ENCODE results near the gene ACACB.

ACACB gene

GRCh38 chr12:109115758-109116610 lies at the start of gene ACACB:
ACACB (plus strand) TSS chr12:109116587; CDS start chr12:109139406, 22,819 bp downstream.
- no peak for DNase-seq (ENCODE audit: low read depth in 2 of 3, low spot score in 2 of 3)

- DNase-seq (ENCODE audit: low read depth in 2 of 3, low spot score in 2 of 3), result no peak
These were observed 46.8 kb upstream of the ACACB start for GRCh38 chr12:109069307-109070271.

GRCh38 chr12:109074866-109075265 lies 41.5 kb upstream of the ACACB start:
- no peak for DNase-seq (ENCODE audit: low read depth in 2 of 3, low spot score in 2 of 3)

GRCh38 chr12:109082751-109083150 lies 33.6 kb upstream of the ACACB start:
- no peak for DNase-seq (ENCODE audit: low read depth in 2 of 3, low spot score in 2 of 3)

GRCh38 chr12:109084425-109084824 lies 32.0 kb upstream of the ACACB start:
- DNase-seq (ENCODE audit: low read depth in 2 of 3, low spot score in 2 of 3), result no peak

- DNase-seq (ENCODE audit: low read depth in 2 of 3, low spot score in 2 of 3), result no peak
These were observed 30.8 kb upstream of the ACACB start for GRCh38 chr12:109085590-109085989.

- no peak for DNase-seq (ENCODE audit: low read depth in 2 of 3, low spot score in 2 of 3)
These were observed 29.1 kb upstream of the ACACB start for GRCh38 chr12:109087250-109087649.

GRCh38 chr12:109088818-109089217 lies 27.6 kb upstream of the ACACB start:
- no peak for DNase-seq (ENCODE audit: low read depth in 2 of 3, low spot score in 2 of 3)

DNA sequence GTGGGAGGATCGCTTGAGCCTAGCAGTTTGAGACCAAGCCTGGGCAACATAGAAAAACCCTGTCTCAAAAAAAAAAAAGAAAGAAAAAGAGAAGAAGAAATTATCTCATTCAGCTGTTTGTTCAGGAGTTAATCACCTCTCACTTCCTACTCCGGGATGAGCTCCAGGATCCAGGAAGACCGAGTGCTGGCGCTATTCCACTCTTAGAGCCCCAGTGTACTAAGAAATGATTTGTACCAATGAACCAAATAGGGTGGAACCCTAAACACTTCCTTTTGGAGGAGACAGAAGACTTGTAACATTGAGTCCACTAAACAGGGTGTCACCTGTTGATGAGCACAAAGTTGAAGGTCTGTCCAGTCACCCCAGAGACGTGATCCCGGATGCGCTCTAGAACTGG lies 26.7 kb upstream of the ACACB start:
- DNase-seq (ENCODE audit: low read depth in 2 of 3, low spot score in 2 of 3), result no peak

DNA sequence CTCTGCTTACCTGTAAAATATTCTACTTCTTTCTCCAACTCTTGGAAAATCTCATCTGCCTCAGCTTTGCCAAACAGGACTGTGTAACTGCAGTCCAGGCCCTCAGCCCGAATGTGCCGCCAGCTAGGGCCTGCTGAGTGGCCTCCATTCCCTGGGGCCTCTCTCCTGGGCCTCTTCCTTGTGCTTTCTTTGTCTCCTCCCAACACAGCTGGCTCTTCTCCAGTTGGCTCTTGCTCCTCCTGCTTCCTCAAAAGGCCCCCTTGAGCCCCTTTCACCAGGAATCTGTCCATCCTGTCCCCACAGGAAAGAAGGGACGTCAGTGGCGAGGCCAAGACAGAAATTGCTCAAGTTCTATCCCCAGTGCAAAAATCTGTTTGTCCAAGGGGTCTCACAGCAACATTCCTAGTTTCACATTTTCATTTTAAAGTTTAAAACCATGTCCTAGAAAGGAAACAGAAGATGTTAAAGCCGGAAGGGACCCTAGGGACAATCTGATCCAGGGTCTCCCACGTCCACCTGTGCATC lies 23.8 kb upstream of the ACACB start:
- DNase-seq (ENCODE audit: low read depth in 2 of 3, low spot score in 2 of 3), result no peak

DNA sequence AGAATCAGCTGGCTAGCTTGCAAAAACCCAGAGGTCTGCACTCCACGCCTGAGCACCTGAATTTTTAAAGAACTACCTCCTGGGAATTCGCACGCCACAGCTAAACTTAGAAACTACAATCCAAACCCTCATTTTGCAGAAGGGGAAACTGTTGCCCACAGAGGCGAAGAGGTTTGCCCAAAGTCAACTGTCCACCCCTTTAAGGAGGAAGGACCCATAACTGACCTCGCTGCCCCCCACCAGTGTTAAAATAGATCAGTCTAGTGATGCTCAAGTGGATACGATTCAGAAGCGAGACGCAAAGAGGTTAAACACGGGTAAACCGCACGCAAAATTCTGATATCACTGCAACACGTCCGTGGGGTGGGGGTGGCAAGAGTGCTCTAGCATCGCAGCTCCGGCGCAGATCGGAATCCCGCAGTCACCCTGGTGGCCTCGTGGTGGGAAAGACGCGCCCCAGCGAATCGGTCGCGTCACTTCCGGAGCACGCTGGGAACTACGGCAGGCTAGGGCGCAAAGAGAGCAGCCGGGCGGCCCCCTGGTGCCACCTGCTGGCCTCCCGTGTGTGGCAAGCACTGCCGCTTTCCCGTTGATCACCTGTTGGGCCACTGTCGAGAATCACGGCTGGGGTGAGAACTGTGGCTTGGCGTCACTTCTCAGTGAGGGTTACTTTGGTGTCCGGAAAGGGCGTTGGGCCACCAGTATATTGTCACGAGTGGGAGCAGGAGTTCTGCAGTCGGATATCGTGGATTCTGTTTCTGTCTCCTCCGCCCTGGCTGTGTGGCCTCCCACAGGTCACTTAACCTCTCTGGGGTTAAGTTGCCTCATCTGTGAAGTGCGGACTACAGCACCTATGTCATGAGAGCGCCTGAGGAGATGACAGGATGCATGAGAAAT lies 23.1 kb upstream of the ACACB start, which contains the start of gene ALKBH2:
Gene ALKBH2, minus strand, starts transcription at position 451 of the 897 bp plus-strand sequence. CDS start 686 bp downstream, outside the sequence.
- DNase-seq (ENCODE audit: low read depth in 2 of 3, low spot score in 2 of 3), result peak; percentile 84 to 90 (median 85)

- no peak for DNase-seq (ENCODE audit: low read depth in 2 of 3, low spot score in 2 of 3)
These were observed 19.3 kb upstream of the ACACB start for GRCh38 chr12:109097140-109097434.

DNA sequence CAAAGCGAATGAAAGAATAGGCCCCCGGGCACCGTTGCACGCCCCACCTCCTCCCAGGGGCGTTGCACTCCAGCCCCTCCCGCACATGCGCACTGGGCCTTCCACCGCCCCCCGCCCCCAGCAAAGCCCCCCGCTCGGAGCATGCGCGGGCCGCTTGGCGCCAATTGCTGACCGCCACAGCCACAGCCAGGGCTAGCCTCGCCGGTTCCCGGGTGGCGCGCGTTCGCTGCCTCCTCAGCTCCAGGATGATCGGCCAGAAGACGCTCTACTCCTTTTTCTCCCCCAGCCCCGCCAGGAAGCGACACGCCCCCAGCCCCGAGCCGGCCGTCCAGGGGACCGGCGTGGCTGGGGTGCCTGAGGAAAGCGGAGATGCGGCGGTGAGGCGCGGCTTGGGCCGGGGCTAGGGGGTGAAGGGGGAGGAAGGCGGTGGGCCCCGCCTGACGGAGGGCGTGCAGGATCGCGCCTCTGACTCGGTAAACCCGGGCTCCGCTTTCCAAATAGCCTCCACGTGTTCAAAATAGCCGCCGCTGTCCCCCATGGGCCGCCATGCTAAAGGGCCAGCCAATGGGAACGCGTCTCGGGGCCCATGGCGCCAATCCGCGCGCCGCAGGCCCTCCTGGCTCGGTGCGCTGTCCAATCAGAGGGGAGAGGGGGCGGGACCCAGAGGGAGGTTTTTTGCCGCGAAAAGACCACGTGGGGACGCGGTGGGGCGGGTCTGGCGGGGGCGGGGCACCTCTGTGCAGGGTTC lies 18.8 kb upstream of the ACACB start, which contains the start of gene UNG:
Gene UNG, plus strand, starts transcription at position 163 of the 748 bp plus-strand sequence. Its CDS starts 83 bp downstream, at position 246.
- DNase-seq (ENCODE audit: low read depth in 2 of 3, low spot score in 2 of 3), result peak; percentile 89 to 95 (median 93)

DNA sequence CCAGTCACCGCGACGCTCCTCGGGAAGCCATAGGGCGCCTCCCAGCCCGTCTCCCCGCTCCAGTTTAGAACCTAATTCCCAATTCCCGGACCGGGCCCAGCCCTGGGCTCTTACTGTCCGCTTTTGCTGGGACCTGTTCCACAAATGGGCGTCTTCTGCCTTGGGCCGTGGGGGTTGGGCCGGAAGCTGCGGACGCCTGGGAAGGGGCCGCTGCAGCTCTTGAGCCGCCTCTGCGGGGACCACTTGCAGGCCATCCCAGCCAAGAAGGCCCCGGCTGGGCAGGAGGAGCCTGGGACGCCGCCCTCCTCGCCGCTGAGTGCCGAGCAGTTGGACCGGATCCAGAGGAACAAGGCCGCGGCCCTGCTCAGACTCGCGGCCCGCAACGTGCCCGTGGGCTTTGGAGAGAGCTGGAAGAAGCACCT lies 18.2 kb upstream of the ACACB start:
- no peak for DNase-seq (ENCODE audit: low read depth in 2 of 3, low spot score in 2 of 3)

DNA sequence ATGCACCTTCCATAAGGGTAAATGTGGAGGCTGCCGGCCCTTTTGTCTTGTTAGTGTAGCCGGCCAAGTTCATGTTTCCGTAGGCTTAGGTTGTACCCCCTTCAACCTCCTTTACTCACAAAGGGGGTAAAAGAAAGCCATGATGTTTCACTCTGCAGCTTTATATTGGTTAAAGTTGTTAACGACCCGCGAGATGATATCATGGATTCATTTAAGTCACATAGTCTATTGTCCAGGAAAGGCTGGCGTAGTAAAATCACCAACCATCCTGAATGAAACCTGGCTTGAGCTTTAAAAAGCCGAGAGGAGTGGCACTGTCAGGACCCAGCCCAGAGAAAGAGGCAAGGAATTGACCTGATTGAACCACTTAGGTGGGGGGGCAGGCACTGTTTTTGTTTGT lies 17.7 kb upstream of the ACACB start:
- no peak for DNase-seq (ENCODE audit: low read depth in 2 of 3, low spot score in 2 of 3)

GRCh38 chr12:109099431-109100020 lies 16.9 kb upstream of the ACACB start:
- DNase-seq (ENCODE audit: low read depth in 2 of 3, low spot score in 2 of 3), result no peak

- no peak for DNase-seq (ENCODE audit: low read depth in 2 of 3, low spot score in 2 of 3)
These were observed 15.6 kb upstream of the ACACB start for GRCh38 chr12:109100741-109101140.

GRCh38 chr12:109102491-109102890 lies 13.9 kb upstream of the ACACB start:
- DNase-seq (ENCODE audit: low read depth in 2 of 3, low spot score in 2 of 3), result no peak

DNA sequence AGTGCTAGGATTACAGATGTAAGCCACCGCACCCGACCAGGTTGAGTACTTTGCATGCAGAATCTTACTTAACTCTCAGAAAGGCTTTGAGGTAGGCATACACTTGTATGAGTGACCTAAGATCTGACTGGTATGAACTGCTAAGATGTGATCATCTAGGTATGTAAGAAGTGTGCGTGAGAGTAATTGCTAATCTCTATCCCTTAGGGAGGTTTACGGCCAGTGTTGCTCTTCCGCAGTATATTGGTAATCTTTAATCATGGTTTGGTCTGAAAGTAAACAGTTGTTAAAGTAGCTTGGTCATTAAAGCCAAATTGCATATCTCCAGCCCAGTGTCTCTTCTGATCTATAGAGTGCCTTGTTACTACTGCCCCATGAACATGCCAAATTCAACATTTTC lies 11.2 kb upstream of the ACACB start:
- no peak for DNase-seq (ENCODE audit: low read depth in 2 of 3, low spot score in 2 of 3)
